Suprapubic skin (tissue), 4 donors: Measurements from ENCODE around the gene KLF12. TPM values are rescaled to one million over a fixed set of nuclear protein-coding genes. Genes with fewer than 3 reads are reported as not detected.

Source experiments
- DNase-seq, 2 donors: peaks; one replicate each; pipeline ENCODE4 v3.0.0-alpha.2; 2019; ENCODE audit warnings: low spot score in 2 of 2
- H3K27ac ChIP-seq: fragments of 200-600 bp; sonication (generic); one replicate; pipeline ENCODE4 v1.5.1; 2019
- H3K27me3 ChIP-seq: fragments of 200-600 bp; sonication (generic); one replicate; pipeline ENCODE4 v1.5.1; 2019
- H3K36me3 ChIP-seq: fragments of 200-600 bp; sonication (generic); one replicate; pipeline ENCODE4 v1.5.1; 2019
- H3K4me1 ChIP-seq: fragments of 200-600 bp; sonication (generic); one replicate; pipeline ENCODE4 v1.5.1; 2019
- H3K4me3 ChIP-seq: fragments of 200-600 bp; sonication (generic); one replicate; pipeline ENCODE4 v1.5.1; 2019; ENCODE audit warnings: mild to moderate bottlenecking
- H3K9me3 ChIP-seq: fragments of 200-600 bp; sonication (generic); one replicate; pipeline ENCODE4 v1.5.1; 2019
- EP300 ChIP-seq: sonication (generic); formaldehyde crosslinking; IDR thresholded peaks from one replicate; pipeline ENCODE4 v1.6.1; 2017; ENCODE audit warnings: antibody characterized with exemption
- POLR2A ChIP-seq, 2 donors: fragments of 450-650 bp; IDR thresholded peaks; one replicate each; pipeline ENCODE4 v1.6.1; 2017; ENCODE audit warnings: antibody characterized with exemption in 2 of 2, mild to moderate bottlenecking in 2 of 2, moderate library complexity in 2 of 2
- POLR2AphosphoS5 ChIP-seq, 3 donors: sonication (generic); formaldehyde crosslinking; IDR thresholded peaks; one replicate each; pipeline ENCODE4 v1.6.1; 2017; ENCODE audit warnings: antibody characterized with exemption in 3 of 3
- WGBS: methylation state at CpG from one replicate; pipeline ENCODE4 v1.1.5; 2018; 5-methylcytosine and 5-hydroxymethylcytosine counted together
- total RNA-seq, 4 donors: library from RNA; depleted of rRNA; stranded (reverse); fragments of >200 nt; gene quantifications; one replicate each; pipeline ENCODE4 v1.1.0, GENCODE V29; 2016
- TF ChIP-seq, protein P1 (sequence below), 2 donors: fragments of 200-600 bp in 1 of 2; fragments of 450-650 bp in 1 of 2; sonication (generic) in 1 of 2; IDR thresholded peaks; one replicate each; pipeline ENCODE4 v1.5.1; 2016 to 2019; ENCODE audit warnings: antibody characterized with exemption in 2 of 2, mild to moderate bottlenecking in 1 of 2, moderate library complexity in 1 of 2

KLF12 gene
- total RNA-seq, 4 donors from 2014 or later, result 1.9 to 4.6 (median 3.4) TPM

DNA sequence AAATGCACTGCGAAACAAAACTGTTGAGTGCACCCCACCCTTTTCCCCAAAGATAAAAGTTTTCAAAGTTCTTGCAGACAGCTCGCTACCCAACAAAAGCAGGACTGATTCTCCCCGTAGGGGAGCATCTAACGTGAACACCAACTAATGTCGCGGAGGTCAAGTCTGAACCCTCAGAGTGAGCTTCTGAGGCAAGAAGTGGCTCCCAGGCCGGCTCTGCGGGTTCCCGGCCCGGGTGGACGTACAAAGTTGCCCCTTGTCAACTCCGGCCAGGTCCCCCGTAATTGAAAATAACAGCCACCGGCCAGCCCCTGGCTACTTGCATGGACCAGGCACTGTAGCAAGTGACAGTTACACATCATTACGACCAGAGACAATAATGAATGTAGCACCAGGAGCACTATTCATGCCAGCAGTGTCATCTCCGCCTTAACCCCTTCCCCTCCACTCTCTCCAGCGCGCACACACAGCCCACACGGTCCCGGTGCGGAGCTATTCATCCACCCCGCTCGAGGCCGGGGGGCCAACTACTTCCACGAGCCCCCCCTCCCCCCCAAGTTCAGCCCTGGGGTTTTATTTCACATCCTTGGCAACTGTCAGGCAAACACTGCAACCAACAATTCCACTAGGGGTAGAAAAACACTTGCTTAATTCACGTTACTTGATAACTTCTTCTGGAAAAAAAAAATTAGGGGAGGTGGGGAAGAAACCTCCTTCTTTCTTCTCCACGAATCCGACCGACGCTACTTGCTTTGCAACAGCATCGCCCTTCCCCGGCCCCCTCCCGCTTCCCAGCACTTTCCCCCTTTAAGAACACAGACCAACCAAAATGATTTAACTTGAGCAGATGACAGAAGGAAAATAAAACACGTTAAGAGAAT, 1.2 kb downstream of the KLF12 start:
- Histone ChIP-seq H3K4me1 (peaks cover 33% of the 10 kb centered on the region), H3K4me3 (peak overlapping the region; percentile 70)
- DNase-seq, result peak; percentile 67 to 83

DNA sequence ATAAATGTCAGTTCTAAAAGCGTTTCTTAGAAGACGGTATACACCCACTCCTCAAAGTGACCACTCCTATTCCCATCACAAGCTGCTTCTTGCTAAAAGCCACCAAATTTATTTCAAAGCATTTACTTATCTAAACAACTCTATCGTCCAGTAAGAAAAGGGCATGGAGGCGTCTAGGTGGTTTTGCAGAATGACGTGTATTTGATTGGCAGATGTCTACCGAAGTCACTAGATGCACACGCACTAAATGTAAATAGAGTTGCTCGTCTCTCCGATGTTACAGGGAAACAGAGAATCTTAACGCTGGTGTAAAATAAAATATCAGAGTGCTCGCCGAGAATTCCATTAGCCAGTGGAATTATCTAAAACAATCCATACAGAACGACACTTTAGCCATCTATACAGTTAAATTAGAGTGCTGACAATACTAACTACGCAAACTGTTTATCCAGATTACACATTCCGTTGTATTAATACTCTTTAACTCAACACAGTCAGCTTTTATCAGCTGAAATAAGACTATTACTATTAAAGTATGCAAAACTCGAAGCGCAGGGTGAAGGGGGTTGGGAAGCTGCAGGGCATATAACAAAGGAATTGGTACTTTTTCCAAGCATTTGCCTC, 1.9 kb downstream of the KLF12 start:
- H3K4me1 ChIP-seq, result peaks cover 33% of the 10 kb centered on the region
- H3K4me3 ChIP-seq, result peak overlapping the region; percentile 70
- DNase-seq, result no peak
- H3K27me3 ChIP-seq, result no peaks in the 10 kb centered on the region
- H3K36me3 ChIP-seq, result no peaks in the 10 kb centered on the region
- H3K27ac ChIP-seq, result peak overlapping the region; percentile 87
- TF ChIP-seq EP300 (no peak), POLR2AphosphoS5 (IDR thresholded peaks at IDR 0.05) (no peak)
- TF ChIP-seq, protein P1, sequence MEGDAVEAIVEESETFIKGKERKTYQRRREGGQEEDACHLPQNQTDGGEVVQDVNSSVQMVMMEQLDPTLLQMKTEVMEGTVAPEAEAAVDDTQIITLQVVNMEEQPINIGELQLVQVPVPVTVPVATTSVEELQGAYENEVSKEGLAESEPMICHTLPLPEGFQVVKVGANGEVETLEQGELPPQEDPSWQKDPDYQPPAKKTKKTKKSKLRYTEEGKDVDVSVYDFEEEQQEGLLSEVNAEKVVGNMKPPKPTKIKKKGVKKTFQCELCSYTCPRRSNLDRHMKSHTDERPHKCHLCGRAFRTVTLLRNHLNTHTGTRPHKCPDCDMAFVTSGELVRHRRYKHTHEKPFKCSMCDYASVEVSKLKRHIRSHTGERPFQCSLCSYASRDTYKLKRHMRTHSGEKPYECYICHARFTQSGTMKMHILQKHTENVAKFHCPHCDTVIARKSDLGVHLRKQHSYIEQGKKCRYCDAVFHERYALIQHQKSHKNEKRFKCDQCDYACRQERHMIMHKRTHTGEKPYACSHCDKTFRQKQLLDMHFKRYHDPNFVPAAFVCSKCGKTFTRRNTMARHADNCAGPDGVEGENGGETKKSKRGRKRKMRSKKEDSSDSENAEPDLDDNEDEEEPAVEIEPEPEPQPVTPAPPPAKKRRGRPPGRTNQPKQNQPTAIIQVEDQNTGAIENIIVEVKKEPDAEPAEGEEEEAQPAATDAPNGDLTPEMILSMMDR (IDR thresholded peaks at IDR 0.05), result no peak
- WGBS, result 32% methylated on average over 17 of the region's 17 CpGs
- H3K9me3 ChIP-seq, result no peaks in the 10 kb centered on the region

More for the DNA sequence above, 1.2 kb downstream of the KLF12 start:
- Histone ChIP-seq H3K27me3 (no peaks in the 10 kb centered on the region), H3K36me3 (no peaks in the 10 kb centered on the region), H3K27ac (peak overlapping the region; percentile 87), H3K9me3 (no peaks in the 10 kb centered on the region)
- TF ChIP-seq POLR2A (IDR thresholded peaks at IDR 0.05), result no peak
- TF ChIP-seq, protein P1 (IDR thresholded peaks at IDR 0.05), result no peak
- TF ChIP-seq POLR2AphosphoS5 (IDR thresholded peaks at IDR 0.05), result no peak
- no peak for TF ChIP-seq EP300
- 3% methylated on average over 30 of the region's 34 CpGs for WGBS

- Histone ChIP-seq H3K27ac (no peak overlapping the region), H3K9me3 (no peaks in the 10 kb centered on the region), H3K27me3 (no peaks in the 10 kb centered on the region), H3K36me3 (no peaks in the 10 kb centered on the region), H3K4me3 (no peak overlapping the region), H3K4me1 (peaks cover 31% of the 10 kb centered on the region)
- 56% methylated on average over 3 of the region's 3 CpGs for WGBS
- DNase-seq, result no peak
- TF ChIP-seq POLR2A (IDR thresholded peaks at IDR 0.05) (no peak), POLR2AphosphoS5 (IDR thresholded peaks at IDR 0.05) (no peak)
These were observed 3.0 kb downstream of the KLF12 start for GRCh38 chr13:74131227-74131626.

DNA sequence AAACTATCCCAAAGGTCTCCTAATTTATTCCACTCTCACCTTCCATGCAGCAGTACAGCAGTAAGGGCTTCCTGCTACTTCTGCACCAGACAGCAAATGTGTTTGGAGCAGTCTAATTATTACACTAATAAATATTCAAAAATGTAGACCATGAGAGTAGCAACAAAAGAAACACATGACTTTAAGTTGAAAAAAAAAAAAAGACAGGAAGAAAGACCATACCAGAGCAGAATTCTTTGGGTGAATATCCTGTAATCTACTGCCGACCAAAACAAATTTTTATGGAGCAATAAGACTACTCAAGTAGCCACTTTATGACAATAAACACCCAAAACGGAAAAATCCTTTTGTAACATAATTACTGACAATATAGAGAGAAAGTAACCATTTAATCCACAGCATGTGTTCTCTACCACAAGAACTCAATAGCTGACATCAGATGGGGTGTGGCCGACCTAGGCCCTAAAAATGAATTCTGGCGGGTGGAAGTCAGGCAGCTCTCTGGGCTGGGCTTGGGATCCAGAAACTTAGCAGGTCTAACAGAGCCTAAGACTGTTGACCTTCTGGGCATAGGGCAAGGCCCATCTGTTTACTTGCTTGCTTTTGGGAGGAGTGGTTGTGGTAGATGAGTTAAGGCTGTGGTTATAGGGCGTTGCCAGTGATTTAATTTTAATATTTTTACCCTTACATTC, 4.6 kb downstream of the KLF12 start:
- Histone ChIP-seq H3K36me3 (no peaks in the 10 kb centered on the region), H3K9me3 (no peaks in the 10 kb centered on the region), H3K27ac (no peak overlapping the region), H3K27me3 (no peaks in the 10 kb centered on the region), H3K4me1 (peaks cover 24% of the 10 kb centered on the region), H3K4me3 (no peak overlapping the region)
- 56% methylated on average over 5 of the region's 5 CpGs for WGBS
- DNase-seq, result no peak
- TF ChIP-seq, protein P1 (IDR thresholded peaks at IDR 0.05), result no peak
- TF ChIP-seq POLR2A (IDR thresholded peaks at IDR 0.05) (no peak), EP300 (no peak), POLR2AphosphoS5 (IDR thresholded peaks at IDR 0.05) (no peak)

- no peak for TF ChIP-seq POLR2A (IDR thresholded peaks at IDR 0.05)
- TF ChIP-seq EP300, result no peak
- TF ChIP-seq, protein P1 (IDR thresholded peaks at IDR 0.05), result no peak
- no peak for TF ChIP-seq POLR2AphosphoS5 (IDR thresholded peaks at IDR 0.05)
- Histone ChIP-seq H3K27me3 (no peaks in the 10 kb centered on the region), H3K36me3 (no peaks in the 10 kb centered on the region), H3K4me3 (no peak overlapping the region), H3K4me1 (peaks cover 22% of the 10 kb centered on the region), H3K27ac (no peak overlapping the region), H3K9me3 (no peaks in the 10 kb centered on the region)
- WGBS, result 76% methylated on average over 6 of the region's 6 CpGs
- no peak for DNase-seq
These were observed 5.9 kb downstream of the KLF12 start for GRCh38 chr13:74128156-74128767.
